ENCODE data around the gene CNGA3.
A peak's percentile ranks its signal among the peaks of the same experiment; 100 is the strongest.

CNGA3 gene

DNA sequence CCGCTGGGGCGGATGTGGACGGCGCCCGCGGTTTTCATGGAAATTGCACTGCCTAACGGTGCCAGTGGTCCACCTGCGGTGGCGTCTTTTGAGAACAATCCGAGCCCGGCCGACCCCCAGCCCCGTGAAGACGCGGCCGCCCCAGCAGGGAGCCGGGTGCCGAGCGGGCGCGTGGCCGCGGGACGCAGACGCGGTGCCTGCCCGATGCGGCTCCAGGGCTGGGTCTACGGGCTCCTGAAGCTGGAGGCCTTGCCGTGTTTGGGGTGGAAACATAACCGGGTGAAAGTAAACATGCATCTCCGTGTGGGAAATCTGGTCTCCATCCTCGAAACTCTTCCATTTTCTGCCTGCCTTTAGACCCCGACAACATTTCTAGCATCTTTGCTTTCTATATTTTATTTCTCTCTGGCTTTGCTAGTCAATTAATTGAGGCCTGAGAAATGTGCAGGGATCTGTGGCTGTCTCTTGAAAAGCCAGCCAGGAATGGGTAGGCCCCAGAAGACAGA lies 99.0 kb downstream of the CNGA3 start:
- peak overlapping the region; percentile 53 for H3K27ac ChIP-seq
- peak overlapping the region; percentile 72 for H3K4me2 ChIP-seq

DNA sequence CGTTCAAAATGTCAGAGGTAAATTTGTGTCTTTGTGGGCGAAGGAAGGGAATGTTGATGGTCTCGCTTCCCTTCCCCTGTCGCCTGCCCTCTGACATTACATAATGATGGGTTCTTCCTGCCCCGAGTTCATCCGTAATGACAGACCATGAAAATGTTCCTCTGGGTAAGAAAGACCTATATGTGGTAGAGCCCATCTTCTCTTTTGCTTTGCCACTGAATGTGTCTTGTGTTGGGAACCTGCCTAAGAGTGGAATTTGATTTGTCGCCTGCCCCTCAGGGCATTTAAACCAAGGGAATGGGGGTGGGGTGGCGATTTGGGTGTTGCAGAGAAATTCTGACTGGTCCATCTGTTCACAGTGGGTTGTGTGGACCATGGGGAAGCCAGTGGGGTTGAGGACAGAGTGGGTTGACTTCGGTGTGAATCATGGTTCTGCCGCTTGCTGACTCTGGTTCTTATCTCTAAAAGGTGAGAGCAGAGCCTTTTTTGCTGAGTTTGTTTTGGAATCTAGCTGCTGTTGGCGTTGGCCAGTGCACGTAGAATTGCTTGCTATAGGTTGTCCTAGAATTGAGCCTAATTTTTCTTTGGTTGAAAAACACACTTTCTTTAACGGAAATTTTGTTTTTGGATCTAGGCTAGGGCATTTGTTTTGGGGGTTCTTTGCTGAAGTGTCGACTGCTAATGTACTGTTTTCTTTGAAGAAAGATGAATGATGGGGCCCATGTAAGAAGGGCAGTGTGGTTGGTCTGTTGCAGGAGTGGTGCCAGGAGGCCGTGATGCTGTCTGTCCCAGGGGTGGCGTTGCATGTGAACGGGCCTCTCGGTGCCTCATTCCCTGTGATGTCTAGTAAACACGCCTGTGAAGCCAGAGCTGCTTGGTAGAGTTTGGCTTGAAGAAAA lies 99.7 kb downstream of the CNGA3 start:
- H3K79me2 ChIP-seq (ENCODE audit: insufficient read depth, low read depth): peaks cover 68% of the 10 kb centered on the region
- H3K27ac ChIP-seq: peak overlapping the region; percentile 53
- TF ChIP-seq, protein P1, sequence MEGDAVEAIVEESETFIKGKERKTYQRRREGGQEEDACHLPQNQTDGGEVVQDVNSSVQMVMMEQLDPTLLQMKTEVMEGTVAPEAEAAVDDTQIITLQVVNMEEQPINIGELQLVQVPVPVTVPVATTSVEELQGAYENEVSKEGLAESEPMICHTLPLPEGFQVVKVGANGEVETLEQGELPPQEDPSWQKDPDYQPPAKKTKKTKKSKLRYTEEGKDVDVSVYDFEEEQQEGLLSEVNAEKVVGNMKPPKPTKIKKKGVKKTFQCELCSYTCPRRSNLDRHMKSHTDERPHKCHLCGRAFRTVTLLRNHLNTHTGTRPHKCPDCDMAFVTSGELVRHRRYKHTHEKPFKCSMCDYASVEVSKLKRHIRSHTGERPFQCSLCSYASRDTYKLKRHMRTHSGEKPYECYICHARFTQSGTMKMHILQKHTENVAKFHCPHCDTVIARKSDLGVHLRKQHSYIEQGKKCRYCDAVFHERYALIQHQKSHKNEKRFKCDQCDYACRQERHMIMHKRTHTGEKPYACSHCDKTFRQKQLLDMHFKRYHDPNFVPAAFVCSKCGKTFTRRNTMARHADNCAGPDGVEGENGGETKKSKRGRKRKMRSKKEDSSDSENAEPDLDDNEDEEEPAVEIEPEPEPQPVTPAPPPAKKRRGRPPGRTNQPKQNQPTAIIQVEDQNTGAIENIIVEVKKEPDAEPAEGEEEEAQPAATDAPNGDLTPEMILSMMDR (conservative IDR thresholded peaks at IDR 0.05; ENCODE audit: low read depth, low read length): no peak
- H3K36me3 ChIP-seq (ENCODE audit: insufficient read depth): no peaks in the 10 kb centered on the region
- peak overlapping the region; percentile 58 for H3K4me3 ChIP-seq (IDR thresholded peaks at IDR 0.05; ENCODE audit: insufficient read depth, low read depth, low read length)
- peak overlapping the region; percentile 49 for H3K9ac ChIP-seq
- peaks cover 55% of the 10 kb centered on the region for H3K4me1 ChIP-seq (ENCODE audit: low read depth, poor library complexity, severe bottlenecking)
- no peaks in the 10 kb centered on the region; the same call in 1 of the 2 replicates for H4K20me1 ChIP-seq (ENCODE audit: insufficient read depth)
- no peak overlapping the region for H2AFZ ChIP-seq (ENCODE audit: low read depth)
- peak overlapping the region; percentile 72 for H3K4me2 ChIP-seq
- H3K27me3 ChIP-seq (ENCODE audit: insufficient read depth, low read depth): no peaks in the 10 kb centered on the region

More for the DNA sequence above, 99.0 kb downstream of the CNGA3 start:
- peaks cover 60% of the 10 kb centered on the region for H3K79me2 ChIP-seq (ENCODE audit: insufficient read depth, low read depth)
- no peaks in the 10 kb centered on the region for H3K27me3 ChIP-seq (ENCODE audit: insufficient read depth, low read depth)
- peak overlapping the region; percentile 49 for H3K9ac ChIP-seq
- H4K20me1 ChIP-seq (ENCODE audit: insufficient read depth): no peaks in the 10 kb centered on the region
- peak overlapping the region; percentile 58 for H3K4me3 ChIP-seq (IDR thresholded peaks at IDR 0.05; ENCODE audit: insufficient read depth, low read depth, low read length)
- H2AFZ ChIP-seq (ENCODE audit: low read depth): no peak overlapping the region
- H3K4me1 ChIP-seq (ENCODE audit: low read depth, poor library complexity, severe bottlenecking): peaks cover 48% of the 10 kb centered on the region
- no peaks in the 10 kb centered on the region for H3K36me3 ChIP-seq (ENCODE audit: insufficient read depth)
- TF ChIP-seq, protein P1 (conservative IDR thresholded peaks at IDR 0.05; ENCODE audit: low read depth, low read length): no peak

DNA sequence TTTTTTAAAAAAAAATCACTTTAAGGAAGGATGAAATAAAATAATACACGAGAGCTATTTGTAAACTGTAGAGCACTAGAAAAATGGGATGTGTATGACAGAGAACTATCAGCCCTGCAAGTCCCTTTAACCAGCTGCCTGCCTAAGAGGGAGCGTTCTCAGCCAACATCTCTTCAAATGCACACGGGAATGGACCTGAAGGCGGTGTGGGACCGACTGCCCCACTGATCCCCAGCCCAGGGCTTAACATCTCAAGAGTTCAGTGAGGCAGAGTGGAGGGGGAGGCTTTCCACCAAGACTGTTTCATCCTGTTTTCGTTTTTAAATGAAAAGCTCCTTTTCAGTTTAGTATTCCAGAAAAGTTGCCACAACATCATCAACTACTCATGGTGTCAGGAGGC lies 100.6 kb downstream of the CNGA3 start:
- TF ChIP-seq, protein P1 (conservative IDR thresholded peaks at IDR 0.05; ENCODE audit: low read depth, low read length): no peak
- peak overlapping the region; percentile 72 for H3K4me2 ChIP-seq
- H3K27me3 ChIP-seq (ENCODE audit: insufficient read depth, low read depth): no peaks in the 10 kb centered on the region
- peaks cover 77% of the 10 kb centered on the region for H3K79me2 ChIP-seq (ENCODE audit: insufficient read depth, low read depth)
- H3K4me1 ChIP-seq (ENCODE audit: low read depth, poor library complexity, severe bottlenecking): peaks cover 64% of the 10 kb centered on the region
- peak overlapping the region; percentile 53; the same call in 1 of the 2 replicates for H3K27ac ChIP-seq
- H3K36me3 ChIP-seq (ENCODE audit: insufficient read depth): no peaks in the 10 kb centered on the region
- peak overlapping the region; percentile 49; the same call in 1 of the 2 replicates for H3K9ac ChIP-seq
- no peaks in the 10 kb centered on the region; the same call in 1 of the 2 replicates for H4K20me1 ChIP-seq (ENCODE audit: insufficient read depth)
- no peak overlapping the region for H3K4me3 ChIP-seq (IDR thresholded peaks at IDR 0.05; ENCODE audit: insufficient read depth, low read depth, low read length)
- H2AFZ ChIP-seq (ENCODE audit: low read depth): no peak overlapping the region

Measured in KMS-11 (cell line).